Omental fat pad (tissue), 4 donors: ENCODE data around the gene GRXCR2. TPM values are rescaled to one million over a fixed set of nuclear protein-coding genes. Genes with fewer than 3 reads are reported as not detected.

ENCODE experiments used
- ATAC-seq: fragments of 150-250 bp; one replicate; pipeline ENCODE4 v1.9.1; 2016; ENCODE audit warnings: mild to moderate bottlenecking, moderate library complexity; ENCODE audit not compliant: low FRiP score
- DNase-seq: peaks from one replicate; pipeline ENCODE4 v3.0.0-alpha.2; 2019; ENCODE audit warnings: low spot score
- total RNA-seq, 4 donors: library from RNA; depleted of rRNA; stranded (reverse); fragments of >200 nt; gene quantifications; one replicate each; pipeline ENCODE4 v1.1.0, GENCODE V29; 2016
- TF ChIP-seq, protein P1 (sequence below), 3 donors: fragments of 450-650 bp; IDR thresholded peaks; one replicate each; pipeline ENCODE4 v1.5.1; 2016 to 2017; ENCODE audit warnings: antibody characterized with exemption in 3 of 3, mild to moderate bottlenecking in 3 of 3, moderate library complexity in 2 of 3

GRXCR2 gene
- total RNA-seq, 4 donors from 2014 or later = not detected

DNA sequence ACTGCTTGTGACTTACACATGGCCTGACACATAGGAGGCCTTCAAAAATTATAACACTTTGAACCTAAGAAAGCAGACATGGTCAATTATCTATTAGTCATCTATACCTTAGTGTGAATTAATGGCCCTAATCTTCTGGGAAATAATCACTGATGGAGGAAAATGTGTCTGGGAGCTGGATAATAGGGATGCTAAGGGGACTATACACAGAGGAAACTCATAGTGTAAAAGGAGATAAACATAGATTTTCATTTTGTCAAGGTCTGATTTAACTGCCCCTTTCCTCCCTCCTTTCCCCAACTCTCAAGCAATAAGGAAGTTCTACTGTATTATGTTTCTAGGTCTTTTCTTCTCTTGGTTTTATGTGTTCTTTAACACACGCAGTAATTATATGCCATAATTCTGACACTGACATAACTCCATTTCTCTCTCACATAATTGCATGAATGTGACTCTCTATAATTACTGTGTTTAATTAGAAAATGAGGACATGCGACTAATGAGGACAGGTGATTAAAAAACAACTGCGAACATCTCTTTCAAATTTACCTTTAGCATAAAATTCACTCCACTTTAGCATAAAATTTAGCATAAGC lies 18.9 kb downstream of the GRXCR2 start:
- ATAC-seq (no peak), DNase-seq (no peak)
- TF ChIP-seq, protein P1, sequence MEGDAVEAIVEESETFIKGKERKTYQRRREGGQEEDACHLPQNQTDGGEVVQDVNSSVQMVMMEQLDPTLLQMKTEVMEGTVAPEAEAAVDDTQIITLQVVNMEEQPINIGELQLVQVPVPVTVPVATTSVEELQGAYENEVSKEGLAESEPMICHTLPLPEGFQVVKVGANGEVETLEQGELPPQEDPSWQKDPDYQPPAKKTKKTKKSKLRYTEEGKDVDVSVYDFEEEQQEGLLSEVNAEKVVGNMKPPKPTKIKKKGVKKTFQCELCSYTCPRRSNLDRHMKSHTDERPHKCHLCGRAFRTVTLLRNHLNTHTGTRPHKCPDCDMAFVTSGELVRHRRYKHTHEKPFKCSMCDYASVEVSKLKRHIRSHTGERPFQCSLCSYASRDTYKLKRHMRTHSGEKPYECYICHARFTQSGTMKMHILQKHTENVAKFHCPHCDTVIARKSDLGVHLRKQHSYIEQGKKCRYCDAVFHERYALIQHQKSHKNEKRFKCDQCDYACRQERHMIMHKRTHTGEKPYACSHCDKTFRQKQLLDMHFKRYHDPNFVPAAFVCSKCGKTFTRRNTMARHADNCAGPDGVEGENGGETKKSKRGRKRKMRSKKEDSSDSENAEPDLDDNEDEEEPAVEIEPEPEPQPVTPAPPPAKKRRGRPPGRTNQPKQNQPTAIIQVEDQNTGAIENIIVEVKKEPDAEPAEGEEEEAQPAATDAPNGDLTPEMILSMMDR (IDR thresholded peaks at IDR 0.05) = no peak

DNA sequence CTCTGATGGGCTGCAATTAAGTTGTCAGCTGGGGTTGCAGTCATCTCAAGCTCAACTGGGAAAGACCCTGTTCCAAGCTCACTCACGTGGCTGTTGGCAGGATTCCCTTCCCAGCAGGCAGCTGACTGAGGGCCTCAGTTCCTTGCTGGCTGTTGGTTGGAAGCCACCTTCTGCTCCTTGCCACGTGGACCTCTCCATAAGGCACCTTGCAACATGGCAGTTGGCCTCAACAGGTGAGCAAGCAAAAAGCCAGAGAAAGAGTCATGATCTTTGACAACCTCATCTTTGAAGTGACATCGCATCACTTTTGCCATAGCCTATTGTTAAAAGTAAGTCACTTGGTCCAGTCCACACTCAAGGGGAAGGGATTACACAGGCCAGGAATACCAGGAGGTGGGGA lies 19.8 kb downstream of the GRXCR2 start:
- DNase-seq (no peak), ATAC-seq (no peak)
- TF ChIP-seq, protein P1 (IDR thresholded peaks at IDR 0.05) = no peak

DNA sequence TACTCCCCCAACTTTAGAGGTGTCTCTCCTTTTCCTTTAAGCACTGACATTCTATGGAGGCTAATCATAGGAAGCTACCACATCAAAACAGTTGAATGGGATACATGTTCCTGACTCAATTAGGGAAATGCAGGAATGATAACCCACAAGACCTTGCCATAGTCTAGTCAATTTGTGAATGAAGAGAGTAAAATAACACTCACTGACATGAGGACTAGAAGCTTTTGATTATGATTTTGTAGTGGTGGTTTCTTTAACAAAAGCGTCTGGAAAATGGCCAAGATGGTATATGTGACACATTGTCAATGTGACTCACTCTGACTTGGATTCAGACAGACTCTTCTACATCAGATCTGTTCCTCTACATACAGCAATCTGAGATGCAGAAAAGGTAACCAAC lies 24.0 kb downstream of the GRXCR2 start:
- TF ChIP-seq, protein P1 (IDR thresholded peaks at IDR 0.05) = no peak
- DNase-seq (no peak), ATAC-seq (no peak)

DNA sequence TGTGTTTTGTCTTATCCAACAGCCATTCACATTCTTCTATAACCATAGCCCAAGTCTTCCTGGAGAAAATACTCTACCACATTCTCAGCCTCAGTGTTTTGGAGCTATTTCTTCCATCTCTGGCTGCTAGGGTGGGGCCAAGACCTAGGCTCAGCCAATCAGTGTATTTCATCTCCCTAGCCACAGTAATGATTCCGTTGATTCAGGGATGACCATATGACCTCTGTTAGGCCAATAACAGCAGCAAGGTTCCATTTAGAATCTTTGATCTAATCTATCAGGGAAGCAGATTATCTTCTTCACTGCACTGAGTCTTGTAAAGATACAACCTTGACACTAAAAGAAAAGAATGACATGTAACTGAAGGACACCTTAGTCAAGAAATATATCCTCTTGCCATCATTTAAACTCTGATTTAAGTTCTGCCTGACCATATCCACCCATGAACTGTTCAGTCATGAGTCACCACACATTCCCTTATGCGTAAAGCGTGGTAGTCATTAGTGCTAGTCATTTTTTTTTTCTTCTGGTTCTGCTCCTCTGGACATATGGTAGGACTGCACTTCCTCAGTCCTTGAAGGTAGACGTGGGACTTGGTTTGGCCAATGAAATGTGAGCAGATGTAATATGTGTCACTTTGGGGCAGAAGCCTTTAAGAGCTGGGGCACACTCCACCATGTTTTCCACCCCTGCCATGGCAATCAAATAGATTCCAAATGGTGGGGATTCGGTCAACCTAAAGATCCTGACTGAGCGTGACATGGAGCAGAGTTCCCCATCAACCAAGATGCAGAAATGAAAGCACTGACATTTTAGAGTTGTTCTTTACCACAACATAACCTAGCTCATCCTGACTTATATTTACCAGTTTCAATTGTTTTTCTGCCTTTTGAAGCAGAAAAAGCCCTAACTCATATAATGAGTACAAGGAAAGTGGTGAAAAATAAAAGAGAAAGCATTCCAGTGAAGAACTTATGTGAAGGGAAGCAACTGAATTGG lies 25.0 kb downstream of the GRXCR2 start:
- DNase-seq (no peak), ATAC-seq (no peak)
- TF ChIP-seq, protein P1 (IDR thresholded peaks at IDR 0.05) = no peak

DNA sequence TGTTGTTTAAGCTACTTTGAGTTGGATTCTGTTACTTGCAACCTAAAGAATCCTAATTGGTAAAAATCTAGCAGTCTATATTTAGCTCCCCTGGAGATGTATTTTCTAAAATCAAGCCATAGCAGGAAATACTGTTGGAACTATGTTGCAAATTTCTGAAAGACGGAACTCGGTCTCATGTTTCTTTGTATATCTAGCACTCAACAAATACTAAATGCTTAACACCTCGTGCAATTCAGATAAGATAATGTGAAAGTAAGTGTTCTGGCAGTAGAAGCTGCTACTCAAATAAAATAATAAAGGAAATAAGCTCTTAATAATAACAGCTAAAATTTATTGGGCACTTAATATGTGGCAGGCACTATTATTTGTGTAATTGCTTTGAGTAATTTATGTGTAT lies 26.7 kb downstream of the GRXCR2 start:
- ATAC-seq = no peak
- TF ChIP-seq, protein P1 (IDR thresholded peaks at IDR 0.05) = no peak
- DNase-seq = no peak

DNA sequence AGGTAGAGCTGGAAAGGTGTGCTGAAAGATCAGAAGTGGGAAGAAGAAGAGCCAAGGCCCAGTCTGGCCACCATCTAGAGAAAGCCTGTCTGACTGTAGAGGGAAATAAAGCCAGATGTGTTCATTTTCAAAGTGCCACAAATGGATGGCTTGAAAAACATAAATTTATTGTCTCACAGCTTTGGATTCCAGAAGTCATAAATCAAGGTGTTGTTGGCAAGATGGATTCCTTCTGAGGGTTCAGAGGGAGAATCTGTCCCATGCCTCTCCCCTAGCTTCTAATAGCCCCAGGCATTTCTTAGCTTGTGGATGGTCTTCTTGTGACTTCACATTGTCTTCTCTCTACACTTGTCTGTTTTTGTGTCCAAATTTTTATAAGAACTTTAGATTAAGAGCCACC lies 31.5 kb downstream of the GRXCR2 start:
- TF ChIP-seq, protein P1 (IDR thresholded peaks at IDR 0.05) = no peak
- ATAC-seq (no peak), DNase-seq (no peak)
